Activated effector memory CD4-positive, alpha-beta T cell treated with Interleukin-2 at 50 U/mL for 16 hours (primary cell): ENCODE measurements around the gene TMEM30A.

ENCODE experiments used
- DNase-seq: peaks from one replicate; pipeline ENCODE4 v3.0.0-alpha.2; 2020

The TMEM30A gene

DNA sequence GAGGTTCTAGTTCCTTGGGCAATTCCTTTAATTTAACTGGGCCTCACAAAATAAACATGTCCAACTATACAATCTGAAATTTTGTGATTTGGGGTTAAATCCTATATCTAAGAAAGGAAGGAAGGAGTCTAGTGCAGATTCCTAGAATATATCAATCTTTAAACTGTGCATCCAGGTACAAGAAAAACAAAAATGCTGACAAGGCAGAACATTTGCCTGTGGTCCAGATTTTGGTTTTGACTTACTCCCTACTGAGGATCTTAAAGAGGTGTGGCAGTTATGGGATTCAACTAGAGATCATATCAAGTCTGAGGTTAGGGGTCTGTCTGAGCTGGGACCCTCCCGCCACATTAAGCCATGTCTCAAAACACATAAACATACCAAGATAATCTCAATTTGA is 23.3 kb downstream of the TMEM30A start:
- DNase-seq = no peak

DNA sequence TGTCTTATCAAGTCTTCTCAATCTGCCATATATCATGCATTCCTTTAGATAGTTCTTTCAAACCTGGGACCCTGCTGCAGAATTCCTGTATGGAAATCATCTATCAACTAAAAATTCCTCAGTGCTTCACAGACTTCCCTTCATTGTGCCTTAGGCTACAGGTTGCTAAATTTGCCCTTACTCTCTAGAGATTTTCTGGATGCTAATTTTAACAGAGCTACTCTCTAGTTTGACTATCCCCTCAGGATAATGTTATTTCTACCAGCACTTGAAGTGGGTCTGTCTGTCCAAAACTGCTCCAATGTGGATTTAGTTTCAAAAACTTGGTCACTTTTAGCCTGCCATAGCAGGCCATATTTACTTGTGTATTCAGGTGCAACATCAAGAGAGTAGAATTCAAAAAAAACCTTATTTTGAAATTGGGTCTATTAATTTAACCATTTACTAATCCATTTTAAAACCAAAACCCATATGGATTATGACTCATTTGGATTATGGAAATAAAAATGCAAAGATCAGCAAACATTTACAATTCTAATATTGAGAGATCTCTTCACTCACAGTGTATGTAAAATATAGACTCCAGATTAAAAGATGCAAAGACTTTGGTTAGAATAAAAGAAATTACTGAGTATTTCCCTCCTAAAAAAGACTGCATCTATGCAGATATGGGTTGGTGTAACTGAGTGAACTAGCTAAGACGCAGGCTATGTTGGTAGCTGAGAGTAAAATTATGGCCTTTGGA is 27.1 kb downstream of the TMEM30A start:
- no peak for DNase-seq

DNA sequence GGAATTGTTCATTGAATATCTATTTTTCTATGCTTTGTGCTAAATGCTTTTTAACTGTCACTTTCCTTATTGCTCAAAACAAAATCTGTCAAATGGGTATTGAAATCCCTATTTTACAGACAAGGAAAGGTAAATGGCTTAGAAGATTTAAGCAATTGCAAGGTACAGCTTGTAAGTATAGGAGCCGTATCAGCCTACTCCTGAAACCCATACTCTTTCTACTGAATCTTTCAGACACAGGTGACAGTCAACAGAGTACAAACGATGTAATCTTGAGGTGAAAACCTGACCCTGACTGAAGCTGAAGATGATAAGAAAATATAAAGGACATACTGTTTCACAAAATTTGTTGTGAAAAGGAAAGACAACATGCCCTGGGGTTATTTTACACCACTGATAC is 34.0 kb downstream of the TMEM30A start:
- no peak for DNase-seq

GRCh38 chr6:75249837-75250236 is 34.8 kb downstream of the TMEM30A start:
- no peak for DNase-seq

GRCh38 chr6:75246386-75246785 is 38.2 kb downstream of the TMEM30A start:
- DNase-seq = no peak

- DNase-seq = no peak
Measured at GRCh38 chr6:75244063-75244584, 40.5 kb downstream of the TMEM30A start.

GRCh38 chr6:75243333-75244062 is 41.1 kb downstream of the TMEM30A start, which contains the start of gene COX7A2:
COX7A2 (minus strand) TSS chr6:75243801; CDS start chr6:75243734, 67 bp downstream.
- DNase-seq = peak; percentile 79

GRCh38 chr6:75236630-75237029 is 48.0 kb downstream of the TMEM30A start:
- DNase-seq = no peak

DNA sequence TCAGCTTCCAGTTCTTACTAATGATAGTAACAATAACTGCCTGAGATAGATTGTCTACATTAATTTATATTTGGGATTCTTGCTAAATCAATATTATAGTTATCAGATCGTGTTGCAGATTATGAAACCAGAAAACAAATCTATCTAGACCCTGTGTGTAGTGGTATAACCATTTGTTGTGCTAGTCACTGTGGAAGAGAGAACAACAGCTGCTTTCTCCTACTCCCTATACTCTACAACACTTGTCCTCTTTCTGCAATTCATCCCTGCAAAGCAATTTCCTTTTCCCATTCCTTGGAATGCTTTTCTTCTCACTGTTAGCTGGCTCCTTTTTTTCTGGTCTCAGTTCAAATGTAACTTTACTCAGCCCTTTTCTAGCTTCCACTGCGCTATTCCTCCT is 49.3 kb downstream of the TMEM30A start:
- DNase-seq = no peak

DNA sequence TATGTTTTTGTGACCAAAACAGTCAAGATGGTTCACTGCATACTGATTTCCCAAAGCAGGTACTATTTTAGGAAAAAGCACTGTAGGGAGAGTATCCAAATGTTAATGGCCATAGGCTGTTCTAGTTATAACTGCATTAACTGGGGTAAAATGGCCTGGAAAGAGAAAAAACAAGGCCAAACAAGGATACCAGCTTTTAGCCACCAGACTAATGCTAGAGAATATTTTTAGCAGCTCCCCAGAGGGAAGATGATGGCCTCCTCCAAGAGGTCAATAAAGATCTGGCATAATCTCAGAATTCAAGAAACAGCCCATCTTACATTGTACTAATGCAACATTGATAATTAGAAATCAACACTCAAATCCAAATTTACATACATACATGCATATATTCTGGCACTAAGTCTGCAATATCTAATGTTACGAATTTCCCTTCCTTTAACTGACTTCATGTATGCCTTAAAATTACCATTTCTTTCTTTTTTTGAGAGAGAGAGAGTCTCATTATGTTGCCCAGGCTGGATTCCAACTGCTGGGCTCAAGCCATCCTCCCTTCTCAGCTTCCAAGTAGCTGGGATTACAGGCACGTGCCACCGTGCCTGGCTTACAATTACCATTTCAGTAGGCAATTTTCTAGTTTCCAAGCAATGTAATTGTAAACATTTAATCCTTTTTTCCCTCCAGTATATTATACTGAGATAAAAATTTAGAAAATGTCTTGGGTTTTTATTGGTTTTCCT is 50.3 kb downstream of the TMEM30A start:
- no peak for DNase-seq

GRCh38 chr6:75233092-75233615 is 51.4 kb downstream of the TMEM30A start:
- no peak for DNase-seq

DNA sequence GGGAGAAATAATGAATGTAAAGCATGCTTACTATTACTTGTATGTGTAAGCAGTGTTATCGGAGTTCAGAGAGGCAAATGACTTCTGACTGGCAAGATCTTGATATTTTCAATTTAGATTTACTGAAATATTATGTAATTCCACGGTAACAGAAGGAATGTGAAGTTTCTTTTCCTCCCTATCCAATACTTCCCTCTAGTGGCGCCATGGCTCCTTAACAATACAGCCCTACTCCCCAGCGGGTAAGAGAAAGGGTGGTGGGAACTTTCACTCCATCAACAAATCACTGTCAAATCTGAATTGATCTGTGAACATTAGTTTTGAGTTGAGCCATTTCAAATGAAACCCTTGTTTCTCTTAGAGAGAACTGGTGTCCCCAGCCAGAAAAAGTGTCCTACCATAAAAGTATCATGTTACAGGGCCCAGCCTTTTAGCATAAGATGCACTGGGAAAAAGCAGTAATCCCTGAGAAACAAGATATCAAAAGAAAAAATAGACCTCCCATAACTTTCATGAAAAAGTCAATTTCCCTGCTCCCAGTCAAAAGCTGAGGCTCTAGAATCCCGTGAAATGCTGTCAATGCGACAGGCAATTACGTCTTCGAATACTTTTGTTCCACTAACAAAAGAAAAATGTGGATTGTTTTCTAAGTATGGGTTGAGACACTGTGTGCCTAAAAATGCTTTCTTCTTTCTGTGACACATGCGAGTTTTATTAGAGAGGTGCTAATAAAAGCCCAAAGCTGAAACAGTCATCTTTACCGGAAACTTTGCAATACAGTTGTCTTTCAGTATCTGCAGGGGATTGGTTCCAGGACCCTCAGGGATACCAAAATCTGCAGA is 53.9 kb downstream of the TMEM30A start:
- DNase-seq = no peak

DNA sequence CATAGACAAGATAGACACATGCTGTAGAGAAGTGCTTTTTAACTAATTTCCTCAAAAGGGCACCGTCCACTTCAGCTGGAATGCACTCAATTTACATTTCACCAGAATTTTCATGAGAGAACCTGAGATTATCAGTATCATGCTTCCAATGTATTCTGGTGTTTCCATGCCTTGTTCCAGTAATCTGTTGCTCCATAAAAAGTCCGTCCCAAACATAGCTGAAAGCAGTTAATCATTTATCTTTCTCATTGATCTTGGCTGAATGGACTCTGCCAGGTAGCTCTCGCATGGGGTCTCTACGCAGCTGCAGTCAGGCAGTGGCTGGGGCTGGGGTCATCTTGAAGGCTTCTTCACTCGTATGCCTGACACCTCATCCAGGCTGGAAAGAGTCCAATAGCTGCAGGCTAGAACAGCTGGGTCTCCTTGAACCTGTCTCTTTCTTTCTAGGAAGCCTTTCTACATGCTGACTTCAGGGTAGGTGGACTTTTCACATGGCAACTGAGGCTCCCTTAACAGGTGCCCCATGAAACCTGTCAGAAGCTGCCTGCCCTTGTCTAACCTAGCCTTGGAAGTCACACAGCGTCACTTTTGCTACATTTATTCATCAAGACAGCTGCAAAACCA is 60.2 kb downstream of the TMEM30A start:
- DNase-seq = no peak

GRCh38 chr6:75223428-75223827 is 61.2 kb downstream of the TMEM30A start:
- DNase-seq = no peak

GRCh38 chr6:75222261-75222660 is 62.3 kb downstream of the TMEM30A start:
- DNase-seq = no peak

- DNase-seq = no peak
Measured at GRCh38 chr6:75221116-75221515, 63.5 kb downstream of the TMEM30A start.

- no peak for DNase-seq
Measured at GRCh38 chr6:75220357-75220756, 64.2 kb downstream of the TMEM30A start.

- DNase-seq = no peak
Measured at GRCh38 chr6:75219263-75219662, 65.3 kb downstream of the TMEM30A start.

DNA sequence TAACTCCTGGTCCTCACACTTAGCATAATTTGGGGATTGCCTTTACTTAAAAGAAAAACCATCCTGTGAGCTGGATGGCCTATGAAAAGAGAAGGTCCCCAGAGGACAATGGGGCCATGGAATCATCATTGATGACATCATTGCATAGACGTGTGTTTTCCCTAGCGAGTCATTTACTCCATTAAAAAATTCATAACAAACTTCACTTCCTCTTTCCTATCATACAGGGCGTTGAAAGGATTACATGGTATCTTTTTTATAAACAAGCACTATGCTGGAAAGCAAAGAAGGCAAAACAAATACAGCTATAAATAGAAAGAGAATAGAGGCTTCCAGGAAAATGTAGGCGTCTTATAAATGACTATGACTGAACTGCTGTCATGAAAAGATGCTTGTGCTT is 67.4 kb downstream of the TMEM30A start:
- no peak for DNase-seq

- DNase-seq = no peak
Measured at GRCh38 chr6:75215291-75215690, 69.3 kb downstream of the TMEM30A start.

- DNase-seq = no peak
Measured at GRCh38 chr6:75213732-75214131, 70.9 kb downstream of the TMEM30A start.

GRCh38 chr6:75213112-75213511 is 71.5 kb downstream of the TMEM30A start:
- no peak for DNase-seq
